Measurements from ENCODE around the gene COL11A1.
"Not testable (repeated sequence)": the region's sequence is repeated elsewhere in the genome, so short reads cannot be mapped to it uniquely, and the experiment has no call there.

The COL11A1 gene

GRCh38 chr1:103025858-103026409, 82.4 kb downstream of the COL11A1 start:
- H3K4me1 Mint-ChIP-seq: no peaks in the 10 kb centered on the region
- DNase-seq (no peak), ATAC-seq (no peak)
- H3K36me3 Mint-ChIP-seq (ENCODE audit: low read depth): no peaks in the 10 kb centered on the region
- no peaks in the 10 kb centered on the region for H3K27me3 Mint-ChIP-seq
- H3K9me3 Mint-ChIP-seq: no peaks in the 10 kb centered on the region
- no peak overlapping the region for H3K27ac Mint-ChIP-seq
- H3K4me3 Mint-ChIP-seq: no peak overlapping the region

DNA sequence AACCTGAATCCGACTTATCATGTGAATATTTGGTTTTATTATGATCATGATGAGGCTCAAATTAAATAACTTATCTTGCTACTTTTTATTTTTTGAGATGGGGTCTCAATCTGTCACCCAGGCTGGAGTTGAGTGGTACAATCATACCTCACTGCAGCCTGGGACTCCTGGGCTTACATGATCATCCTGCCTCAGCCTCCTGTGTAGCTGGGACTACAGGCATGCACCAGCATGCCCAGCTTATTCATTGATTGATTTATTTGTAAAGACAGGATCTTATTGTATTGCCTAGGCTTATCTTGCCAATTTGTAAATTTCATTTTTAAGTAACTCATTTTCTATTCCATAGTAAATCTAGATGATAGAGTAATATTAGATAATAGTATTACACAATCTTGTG, 84.3 kb downstream of the COL11A1 start:
- H3K4me1 Mint-ChIP-seq: no peaks in the 10 kb centered on the region
- H3K4me3 Mint-ChIP-seq: no peak overlapping the region
- no peak for DNase-seq
- H3K27ac Mint-ChIP-seq: no peak overlapping the region
- no peaks in the 10 kb centered on the region for H3K27me3 Mint-ChIP-seq
- no peaks in the 10 kb centered on the region for H3K36me3 Mint-ChIP-seq (ENCODE audit: low read depth)
- no peaks in the 10 kb centered on the region for H3K9me3 Mint-ChIP-seq
- ATAC-seq: no peak

- H3K36me3 Mint-ChIP-seq (ENCODE audit: low read depth): no peaks in the 10 kb centered on the region
- DNase-seq (no peak), ATAC-seq (no peak)
- no peaks in the 10 kb centered on the region for H3K27me3 Mint-ChIP-seq
- H3K4me3 Mint-ChIP-seq: no peak overlapping the region
- no peaks in the 10 kb centered on the region for H3K9me3 Mint-ChIP-seq
- H3K27ac Mint-ChIP-seq: no peak overlapping the region
- no peaks in the 10 kb centered on the region for H3K4me1 Mint-ChIP-seq
Measured at GRCh38 chr1:103002005-103002404, 106.3 kb downstream of the COL11A1 start.

GRCh38 chr1:102978874-102979273, 129.4 kb downstream of the COL11A1 start:
- H3K27ac Mint-ChIP-seq: no peak overlapping the region
- DNase-seq: no peak
- no peaks in the 10 kb centered on the region for H3K4me1 Mint-ChIP-seq
- H3K9me3 Mint-ChIP-seq: no peaks in the 10 kb centered on the region
- H3K36me3 Mint-ChIP-seq (ENCODE audit: low read depth): no peaks in the 10 kb centered on the region
- ATAC-seq: no peak
- H3K4me3 Mint-ChIP-seq: no peak overlapping the region
- no peaks in the 10 kb centered on the region for H3K27me3 Mint-ChIP-seq

DNA sequence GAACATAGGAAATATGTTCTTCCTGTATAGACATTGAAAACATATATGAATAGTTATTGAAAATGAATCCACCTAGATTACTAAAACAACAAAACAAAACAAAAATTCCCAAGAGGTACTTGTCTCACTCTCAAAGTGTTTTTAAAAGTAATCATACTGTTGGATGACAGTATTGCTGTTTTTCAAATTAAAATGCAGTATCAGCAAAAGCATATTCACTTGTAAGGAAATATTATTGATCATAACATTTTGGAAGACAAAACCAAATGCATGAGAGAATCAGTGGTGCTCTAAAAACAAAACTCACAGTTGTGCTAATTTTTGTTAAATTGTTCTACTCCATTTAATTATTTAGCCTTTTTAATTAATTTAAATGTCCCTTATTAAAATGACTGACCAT, 131.0 kb downstream of the COL11A1 start:
- Mint-ChIP-seq H3K9me3 (no peaks in the 10 kb centered on the region), H3K27ac (no peak overlapping the region), H3K4me1 (no peaks in the 10 kb centered on the region), H3K36me3 (ENCODE audit: low read depth) (no peaks in the 10 kb centered on the region), H3K27me3 (no peaks in the 10 kb centered on the region), H3K4me3 (no peak overlapping the region)
- DNase-seq (no peak), ATAC-seq (no peak)

DNA sequence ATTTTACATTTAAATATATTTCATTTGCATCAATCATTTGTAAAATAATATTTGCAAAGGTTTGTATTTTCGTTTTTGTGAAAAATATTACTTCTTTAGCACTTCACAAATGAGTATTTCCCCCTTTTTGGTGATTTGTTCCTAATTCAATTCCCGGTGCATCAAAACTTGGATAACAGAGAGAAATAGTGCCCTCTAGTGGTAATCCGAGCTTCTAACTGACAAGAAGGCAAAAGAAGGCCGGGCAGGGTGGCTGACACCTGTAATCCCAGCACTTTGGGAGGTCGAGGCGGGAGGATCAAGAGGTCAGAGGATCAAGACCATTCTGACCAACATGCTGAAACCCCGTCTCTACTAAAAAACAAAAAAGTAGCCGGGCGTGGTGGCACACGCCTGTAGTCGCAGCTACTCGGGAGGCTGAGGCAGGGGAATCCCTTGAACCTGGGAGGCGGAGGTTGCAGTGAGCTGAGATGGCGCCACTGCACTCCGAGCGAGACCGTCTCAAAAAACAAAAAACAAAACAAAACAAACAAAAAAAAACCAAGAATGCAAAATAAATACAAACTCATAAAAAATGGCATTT, 137.7 kb downstream of the COL11A1 start:
- ATAC-seq (no peak), DNase-seq (no peak)
- H3K27me3 Mint-ChIP-seq: peaks cover 2% of the 10 kb centered on the region
- no peak overlapping the region for H3K4me3 Mint-ChIP-seq
- no peaks in the 10 kb centered on the region for H3K36me3 Mint-ChIP-seq (ENCODE audit: low read depth)
- no peak overlapping the region for H3K27ac Mint-ChIP-seq
- H3K4me1 Mint-ChIP-seq: no peaks in the 10 kb centered on the region
- no peaks in the 10 kb centered on the region for H3K9me3 Mint-ChIP-seq

- Mint-ChIP-seq H3K4me3 (no peak overlapping the region), H3K27me3 (peaks cover 2% of the 10 kb centered on the region), H3K36me3 (ENCODE audit: low read depth) (no peaks in the 10 kb centered on the region), H3K4me1 (no peaks in the 10 kb centered on the region), H3K27ac (no peak overlapping the region), H3K9me3 (no peaks in the 10 kb centered on the region)
- DNase-seq (no peak), ATAC-seq (no peak)
Measured at GRCh38 chr1:102967786-102968185, 140.5 kb downstream of the COL11A1 start.

DNA sequence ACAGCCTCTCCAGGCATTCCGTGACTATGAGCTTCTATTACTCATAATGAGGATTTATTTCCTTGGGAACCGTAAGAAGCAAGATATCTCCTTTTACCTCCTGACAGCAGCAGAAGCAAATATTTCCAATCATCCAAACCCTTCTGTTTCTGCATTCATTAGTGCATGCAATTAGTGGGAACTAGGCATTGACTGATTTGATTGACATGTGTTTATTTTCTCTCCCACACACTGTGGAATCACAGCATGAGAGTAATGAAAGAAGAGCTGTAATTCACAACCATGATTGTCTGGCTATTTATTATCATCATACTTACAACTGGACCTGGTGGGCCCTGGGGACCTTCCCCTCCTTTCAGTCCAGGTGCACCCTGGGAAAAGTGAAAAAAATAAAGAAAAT, 146.8 kb downstream of the COL11A1 start:
- Mint-ChIP-seq H3K9me3 (no peaks in the 10 kb centered on the region), H3K4me1 (no peaks in the 10 kb centered on the region), H3K27me3 (no peaks in the 10 kb centered on the region), H3K36me3 (ENCODE audit: low read depth) (no peaks in the 10 kb centered on the region), H3K4me3 (no peak overlapping the region), H3K27ac (no peak overlapping the region)
- ATAC-seq (no peak), DNase-seq (no peak)

GRCh38 chr1:102954576-102954975, 153.7 kb downstream of the COL11A1 start:
- H3K27me3 Mint-ChIP-seq: no peaks in the 10 kb centered on the region
- no peaks in the 10 kb centered on the region for H3K9me3 Mint-ChIP-seq
- no peak overlapping the region for H3K4me3 Mint-ChIP-seq
- DNase-seq: no peak
- no peak for ATAC-seq
- no peaks in the 10 kb centered on the region for H3K36me3 Mint-ChIP-seq (ENCODE audit: low read depth)
- H3K4me1 Mint-ChIP-seq: no peaks in the 10 kb centered on the region
- no peak overlapping the region for H3K27ac Mint-ChIP-seq

- H3K27me3 Mint-ChIP-seq: no peaks in the 10 kb centered on the region
- DNase-seq (no peak), ATAC-seq (no peak)
- H3K4me3 Mint-ChIP-seq: no peak overlapping the region
- H3K9me3 Mint-ChIP-seq: no peaks in the 10 kb centered on the region
- H3K36me3 Mint-ChIP-seq (ENCODE audit: low read depth): no peaks in the 10 kb centered on the region
- no peak overlapping the region for H3K27ac Mint-ChIP-seq
- no peaks in the 10 kb centered on the region for H3K4me1 Mint-ChIP-seq
Measured at GRCh38 chr1:102952400-102952799, 155.9 kb downstream of the COL11A1 start.

DNA sequence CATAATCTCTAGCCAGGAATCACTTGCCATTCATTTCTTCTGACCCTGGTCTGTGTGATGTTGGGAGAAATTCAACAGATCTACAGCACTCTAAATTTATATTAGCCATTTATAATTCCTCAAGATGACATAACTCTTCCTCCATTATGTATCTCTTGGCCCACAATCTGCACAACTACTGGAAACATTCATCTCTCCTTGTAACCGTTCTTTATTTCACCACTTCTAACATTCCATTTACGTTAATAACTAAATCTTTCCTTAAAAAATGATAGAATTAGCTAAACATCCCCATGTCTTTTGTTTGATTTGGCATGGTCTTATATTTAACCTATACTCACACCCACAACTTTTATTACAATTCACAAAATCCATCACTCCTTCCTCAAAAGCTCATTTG, 166.0 kb downstream of the COL11A1 start:
- H3K4me1 Mint-ChIP-seq: no peaks in the 10 kb centered on the region
- H3K36me3 Mint-ChIP-seq (ENCODE audit: low read depth): no peaks in the 10 kb centered on the region
- DNase-seq (no peak), ATAC-seq (no peak)
- no peak overlapping the region for H3K4me3 Mint-ChIP-seq
- H3K27ac Mint-ChIP-seq: no peak overlapping the region
- no peaks in the 10 kb centered on the region for H3K27me3 Mint-ChIP-seq
- H3K9me3 Mint-ChIP-seq: peaks cover 7% of the 10 kb centered on the region

DNA sequence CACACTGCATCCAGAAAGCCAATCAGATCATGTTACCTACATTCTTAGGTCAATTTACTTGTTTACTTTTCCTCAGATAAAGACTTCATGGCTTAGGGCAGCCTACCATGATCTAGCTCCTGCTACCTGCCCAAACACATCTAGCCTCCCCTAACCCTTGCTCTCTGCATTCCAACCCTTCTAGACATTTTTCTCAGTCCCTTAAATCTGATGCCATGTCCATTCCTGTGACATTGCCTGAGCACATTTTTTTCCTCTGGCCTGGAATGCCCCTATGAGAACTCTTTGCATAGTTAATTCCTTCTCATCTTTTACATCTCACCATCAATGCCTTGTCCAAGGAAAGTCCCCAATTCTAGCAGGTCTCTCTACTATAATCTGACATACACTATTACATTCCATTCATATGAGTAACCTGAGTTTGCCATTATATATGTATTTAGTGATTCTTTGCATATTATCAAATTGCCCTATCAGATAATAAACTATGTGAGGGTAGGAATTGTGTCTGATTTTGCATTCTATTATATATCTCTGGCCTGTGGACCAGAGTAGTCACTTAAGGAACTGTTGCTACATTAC, 166.9 kb downstream of the COL11A1 start:
- DNase-seq: no peak
- no peak overlapping the region for H3K27ac Mint-ChIP-seq
- no peaks in the 10 kb centered on the region for H3K27me3 Mint-ChIP-seq
- peaks cover 7% of the 10 kb centered on the region for H3K9me3 Mint-ChIP-seq
- no peak overlapping the region for H3K4me3 Mint-ChIP-seq
- no peak for ATAC-seq
- no peaks in the 10 kb centered on the region for H3K4me1 Mint-ChIP-seq
- H3K36me3 Mint-ChIP-seq (ENCODE audit: low read depth): no peaks in the 10 kb centered on the region

- no peak for ATAC-seq
- Mint-ChIP-seq H3K27me3 (no peaks in the 10 kb centered on the region), H3K4me3 (no peak overlapping the region), H3K4me1 (no peaks in the 10 kb centered on the region), H3K27ac (no peak overlapping the region), H3K36me3 (ENCODE audit: low read depth) (no peaks in the 10 kb centered on the region), H3K9me3 (no peaks in the 10 kb centered on the region)
- DNase-seq: no peak
Measured at GRCh38 chr1:102937401-102937800, 170.9 kb downstream of the COL11A1 start.

- DNase-seq; H3K27me3 Mint-ChIP-seq; ATAC-seq; H3K27ac Mint-ChIP-seq; H3K36me3 Mint-ChIP-seq (ENCODE audit: low read depth); H3K4me1 Mint-ChIP-seq; H3K9me3 Mint-ChIP-seq; H3K4me3 Mint-ChIP-seq: not testable (repeated sequence)
Measured at GRCh38 chr1:102933362-102933761, 175.0 kb downstream of the COL11A1 start.

DNA sequence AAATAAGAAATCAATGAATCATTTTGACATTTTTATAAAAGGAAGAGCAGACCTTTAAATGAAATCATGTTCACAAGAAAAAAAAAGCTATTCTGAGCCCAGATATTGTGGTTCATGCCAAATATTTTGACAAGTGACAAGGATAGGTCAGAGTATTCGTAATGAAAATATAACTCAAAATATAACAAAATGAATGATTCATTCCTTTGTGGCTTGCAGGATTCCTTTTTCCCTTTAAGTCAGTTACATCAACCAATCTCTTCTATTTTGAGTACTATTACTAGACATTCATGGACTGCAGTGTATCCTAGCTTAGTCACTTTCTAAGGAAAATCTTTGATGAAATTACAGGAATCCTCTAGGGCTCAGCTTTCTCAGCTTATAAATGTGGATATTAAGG, 188.7 kb downstream of the COL11A1 start:
- DNase-seq (no peak), ATAC-seq (no peak)
- Mint-ChIP-seq H3K36me3 (ENCODE audit: low read depth) (no peaks in the 10 kb centered on the region), H3K4me3 (no peak overlapping the region), H3K9me3 (no peaks in the 10 kb centered on the region), H3K4me1 (no peaks in the 10 kb centered on the region), H3K27me3 (no peaks in the 10 kb centered on the region), H3K27ac (no peak overlapping the region)

DNA sequence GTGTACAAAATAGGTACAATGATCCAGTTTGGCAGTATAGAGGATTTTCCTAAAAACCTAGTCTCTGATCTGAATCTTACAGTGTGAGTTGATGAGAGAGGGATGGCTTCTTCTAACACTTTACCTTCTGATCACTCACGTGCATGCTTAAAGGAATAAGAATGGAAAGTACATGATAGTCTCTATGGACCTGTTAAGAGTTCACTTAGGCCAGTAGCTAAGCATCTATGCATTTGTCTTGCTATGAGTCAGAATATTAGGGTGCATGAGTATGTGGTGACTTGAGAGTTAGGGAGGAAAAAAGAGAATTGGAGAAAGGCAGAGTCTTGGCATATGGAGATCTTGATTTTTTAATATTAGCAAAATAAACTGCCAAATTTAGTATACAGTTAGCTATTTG, 206.3 kb downstream of the COL11A1 start:
- no peaks in the 10 kb centered on the region for H3K27me3 Mint-ChIP-seq
- ATAC-seq (no peak), DNase-seq (no peak)
- H3K27ac Mint-ChIP-seq: no peak overlapping the region
- H3K4me1 Mint-ChIP-seq: no peaks in the 10 kb centered on the region
- H3K4me3 Mint-ChIP-seq: no peak overlapping the region
- no peaks in the 10 kb centered on the region for H3K9me3 Mint-ChIP-seq
- no peaks in the 10 kb centered on the region for H3K36me3 Mint-ChIP-seq (ENCODE audit: low read depth)

Measured in activated naive CD8-positive, alpha-beta T cell treated with anti-CD3 and anti-CD28 coated beads, Interleukin-2, amount 50 U/mL, for 24 hours (primary cell).